AG20443 (cell line): Measurements from ENCODE around the gene KCNH2.

Experiments used
- DNase-seq: peaks from one replicate; pipeline ENCODE4 v3.0.0; 2012; ENCODE audit warnings: low spot score, mixed read lengths

The KCNH2 gene

DNA sequence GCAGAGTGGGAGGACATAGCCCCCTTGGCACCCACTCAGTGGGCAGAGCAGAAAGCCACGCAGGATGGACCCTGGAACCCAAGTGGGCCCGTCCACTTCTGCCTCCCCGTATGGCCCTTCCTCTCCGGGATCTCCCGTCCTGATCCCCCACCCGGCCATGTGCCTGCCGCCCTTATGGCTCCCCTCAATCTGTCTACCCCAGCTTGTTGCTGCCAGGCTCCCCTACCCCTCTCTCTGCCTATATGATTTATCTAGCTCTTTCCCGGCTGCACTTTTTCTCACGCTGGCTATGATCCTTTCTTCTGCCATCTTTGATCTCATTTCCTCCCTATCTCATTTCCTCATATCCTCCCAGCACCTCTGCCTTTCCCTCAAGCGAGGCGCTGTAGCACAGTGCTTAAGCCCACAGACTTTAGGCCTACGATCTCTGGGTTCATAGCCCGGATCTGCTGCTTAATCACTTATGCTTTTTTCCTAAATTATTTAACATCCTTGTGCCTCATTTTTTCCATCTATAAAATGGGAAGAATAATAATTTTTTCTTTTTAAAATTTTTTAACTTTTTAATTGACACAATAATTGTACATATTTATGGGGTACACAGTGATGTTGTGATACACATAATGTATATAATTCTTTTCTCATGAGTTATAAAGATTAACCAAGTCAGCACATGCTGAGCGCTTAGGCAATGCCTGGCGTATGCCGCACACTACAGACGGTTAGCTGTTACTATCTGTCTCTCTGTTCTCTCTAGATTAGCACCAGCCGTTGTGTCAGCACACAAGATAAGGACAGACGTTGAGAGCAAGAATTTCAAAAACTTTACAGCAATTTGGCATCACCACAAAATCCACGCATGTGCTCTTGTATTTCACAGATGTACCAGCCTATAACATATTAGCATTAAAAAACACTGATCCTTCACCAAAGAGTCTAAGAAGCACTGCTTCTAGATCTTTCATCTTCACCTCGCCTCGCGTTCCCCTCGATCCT, 18.1 kb downstream of the KCNH2 start:
- DNase-seq: no peak

DNA sequence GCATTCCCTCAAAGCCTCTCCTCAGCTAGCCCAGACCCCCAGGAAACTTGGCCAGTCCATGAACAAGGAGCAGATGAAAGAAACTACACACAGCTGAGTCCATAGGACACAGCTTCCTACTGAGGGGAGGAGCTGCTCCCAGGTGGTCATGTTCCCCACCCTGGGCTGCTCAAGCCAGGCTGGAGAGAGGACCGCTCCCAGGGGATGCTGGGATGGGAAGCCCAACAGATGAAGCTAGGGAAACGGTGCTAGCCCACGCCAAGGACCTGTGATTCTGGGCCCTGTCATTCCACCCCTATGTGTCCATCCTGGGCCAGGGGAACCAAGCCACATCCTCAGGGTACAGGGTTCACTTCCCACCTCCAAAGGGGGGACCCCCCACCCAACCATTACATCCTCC, 19.0 kb downstream of the KCNH2 start:
- no peak for DNase-seq

DNA sequence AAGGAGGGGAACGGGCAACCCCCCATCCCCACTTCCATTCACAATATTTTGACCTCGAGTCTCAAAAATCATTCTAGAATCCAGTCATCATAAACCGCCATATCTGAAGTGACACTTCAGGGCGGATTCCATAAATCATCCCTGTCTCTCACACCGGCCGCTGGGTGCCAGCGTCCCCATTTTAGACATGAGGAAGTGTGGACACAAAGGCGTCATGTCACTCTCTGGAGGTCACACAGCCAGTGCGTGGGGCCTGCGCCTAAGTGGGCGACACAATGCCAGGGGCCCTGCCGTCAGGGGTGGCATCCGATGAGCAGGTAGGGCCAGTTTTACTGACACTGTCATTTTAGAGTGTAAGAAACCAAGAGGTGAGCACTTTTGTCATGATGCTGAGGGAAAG, 19.5 kb downstream of the KCNH2 start:
- no peak for DNase-seq

DNA sequence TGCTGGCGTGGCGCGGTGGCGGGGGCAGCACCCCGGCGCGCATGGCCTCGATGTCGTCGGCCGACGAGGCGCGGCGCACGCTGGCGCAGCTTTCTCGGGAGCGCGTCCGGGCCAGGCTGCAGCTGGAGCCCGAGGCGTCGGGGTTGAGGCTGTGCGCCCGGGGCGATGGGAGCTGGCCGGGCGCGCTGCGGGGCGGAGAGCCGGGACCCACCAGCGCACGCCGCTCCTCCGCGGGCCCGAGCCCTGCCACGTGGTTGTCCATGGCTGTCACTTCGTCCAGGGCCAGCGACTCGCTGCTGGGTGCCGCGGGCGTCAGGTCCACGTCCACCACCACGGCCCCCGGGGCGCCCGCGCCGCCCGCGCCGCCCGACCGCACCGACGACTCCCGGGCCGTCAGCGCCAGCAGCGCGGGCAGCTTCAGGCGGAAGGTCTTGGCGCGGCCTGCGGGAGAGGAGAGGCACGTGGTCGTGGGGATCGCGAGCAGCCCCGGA, 20.0 kb downstream of the KCNH2 start:
- no peak for DNase-seq

DNA sequence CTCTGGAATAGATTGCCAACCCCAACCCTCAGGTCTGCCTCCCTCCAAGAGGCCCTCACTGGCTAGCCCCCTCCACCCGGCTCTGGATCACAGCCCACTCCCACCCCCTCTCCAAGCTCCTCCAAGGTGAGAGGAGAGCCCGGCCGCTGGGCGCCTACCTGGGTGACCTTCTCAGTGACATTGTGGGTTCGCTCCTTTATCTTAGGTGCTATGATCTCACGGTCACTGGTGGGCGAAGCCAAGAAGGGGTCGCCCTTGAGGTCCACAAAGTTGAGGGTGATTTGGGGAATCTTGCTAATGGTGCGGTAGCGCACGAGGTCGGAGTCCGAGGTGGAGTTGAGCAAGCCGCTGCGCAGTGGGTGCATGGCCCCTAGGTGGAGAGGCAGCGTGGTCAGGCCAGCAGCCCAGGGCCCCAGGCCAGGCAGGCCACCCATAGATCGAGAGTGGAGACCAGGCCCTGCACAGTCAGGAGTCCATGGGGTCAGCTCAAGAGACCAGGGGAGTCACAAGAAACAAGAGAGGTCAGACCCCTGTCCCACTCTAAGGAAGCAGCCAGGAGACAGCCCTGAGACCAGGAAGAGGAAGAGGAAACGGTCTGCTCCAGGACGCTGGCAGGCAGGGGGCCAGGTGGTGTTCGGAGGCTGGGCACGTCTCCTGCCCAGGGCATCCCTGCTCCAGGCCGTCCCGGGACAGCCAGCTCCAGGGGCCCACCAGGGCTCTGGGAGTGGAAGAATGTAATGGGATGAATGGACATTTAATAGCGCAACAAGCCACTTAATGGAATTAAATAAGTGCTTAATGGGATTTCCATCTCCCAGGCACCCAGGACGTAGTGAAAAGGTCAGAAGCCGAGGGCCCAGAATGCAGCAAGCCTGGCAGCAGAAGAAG, 20.7 kb downstream of the KCNH2 start:
- no peak for DNase-seq

DNA sequence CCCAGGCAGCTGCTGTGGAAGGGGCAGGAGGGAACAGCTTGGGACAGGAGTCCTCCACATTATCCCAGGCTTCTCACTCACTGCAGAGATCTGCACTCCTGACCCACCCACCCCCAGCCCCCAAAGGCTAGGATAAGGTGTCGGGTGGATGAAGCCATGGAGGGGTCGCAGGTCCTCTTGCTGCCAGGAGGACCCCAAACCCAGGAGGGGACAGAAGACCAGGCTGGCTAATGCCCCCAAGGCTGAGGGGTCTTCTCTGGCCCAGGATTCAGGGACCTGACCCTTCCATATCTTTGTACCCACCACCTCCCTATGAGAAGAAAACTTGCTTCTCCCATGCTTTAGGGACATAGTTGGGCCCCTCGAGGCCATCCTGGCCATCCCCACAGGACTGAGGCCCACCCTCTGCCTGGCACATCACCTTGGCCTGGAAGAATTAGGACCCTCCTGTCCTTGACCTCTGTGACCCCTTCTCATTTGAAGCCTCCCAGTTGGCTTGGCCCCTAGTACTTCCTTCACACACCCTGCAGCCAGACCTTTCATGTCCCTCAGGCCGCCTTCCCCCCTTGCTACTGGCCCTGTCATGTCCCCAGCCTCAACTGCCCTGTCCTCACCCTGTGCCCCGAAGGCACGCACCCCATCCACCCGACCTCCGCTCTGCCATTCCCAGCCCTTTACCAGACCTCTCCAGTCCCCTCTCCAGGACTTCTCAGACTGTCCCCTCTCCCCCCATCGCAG, 21.6 kb downstream of the KCNH2 start:
- no peak for DNase-seq

DNA sequence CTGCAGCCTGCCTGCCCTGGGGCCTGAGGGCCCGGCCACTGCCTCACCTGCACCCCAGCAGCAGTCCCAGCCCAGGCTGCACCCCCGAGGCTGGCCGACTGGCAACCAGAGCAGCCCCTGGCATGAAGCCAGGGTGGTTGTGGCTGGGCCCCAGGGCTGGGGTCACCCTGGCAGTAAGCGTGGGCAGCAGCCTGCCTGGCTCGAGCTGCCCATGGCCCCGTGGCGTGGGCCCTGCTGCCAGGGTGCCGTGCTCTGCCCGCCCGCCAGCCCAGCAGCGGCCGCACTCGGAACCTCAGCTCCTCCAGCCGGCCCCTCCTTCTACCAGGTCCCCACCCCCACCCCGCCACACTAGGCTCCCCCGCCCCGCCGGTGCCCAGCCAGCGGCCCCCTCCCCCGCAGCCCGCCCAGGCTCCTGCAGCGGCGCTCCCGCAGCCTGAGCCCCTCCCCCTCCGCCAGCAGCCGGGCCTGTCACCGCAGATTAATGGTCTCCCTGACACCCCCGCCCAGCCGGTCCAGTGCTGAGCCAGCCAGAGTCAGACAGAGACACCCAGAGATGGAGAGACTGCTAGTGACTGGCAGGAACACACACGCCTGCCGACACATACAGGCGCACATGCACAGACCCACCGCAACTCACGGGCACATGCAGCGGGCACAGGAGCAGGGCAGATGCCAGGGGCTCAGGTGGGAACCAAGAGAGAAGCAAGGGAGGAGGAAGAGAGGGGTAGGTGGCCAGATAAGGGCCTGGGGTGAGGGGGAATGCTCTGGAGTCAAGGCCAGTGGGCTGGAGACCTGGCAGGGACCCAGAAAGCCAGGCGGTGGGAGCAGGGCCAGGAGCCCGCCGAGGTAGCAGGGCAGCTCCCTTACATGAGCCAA, 22.4 kb downstream of the KCNH2 start:
- DNase-seq: no peak

DNA sequence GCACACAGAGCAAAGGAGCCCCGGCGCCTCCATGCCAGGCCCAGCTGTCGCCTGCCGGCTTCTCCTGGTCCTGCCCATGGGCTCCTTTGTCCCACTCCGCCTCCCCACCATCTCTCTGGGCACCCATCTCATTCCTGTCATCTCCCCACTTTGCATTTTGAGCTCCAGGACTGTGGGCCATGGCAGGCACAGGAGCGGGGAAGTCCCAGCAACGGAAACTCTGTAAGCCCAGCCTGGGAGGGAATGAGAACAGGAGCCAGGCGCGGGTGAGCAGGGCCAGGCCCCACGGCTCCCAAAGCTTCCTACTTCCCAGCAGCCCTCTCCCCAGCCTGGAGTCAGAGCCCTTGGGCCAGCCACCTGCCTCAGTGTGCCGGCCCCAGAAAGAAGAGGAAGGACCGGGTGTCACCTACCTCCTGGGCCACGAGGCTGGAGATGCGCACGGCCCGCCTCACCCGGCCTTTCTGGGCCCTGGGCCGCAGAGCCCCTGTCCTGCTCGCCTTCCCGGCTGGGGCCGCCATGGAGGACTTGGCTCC, 23.1 kb downstream of the KCNH2 start:
- DNase-seq: no peak

DNA sequence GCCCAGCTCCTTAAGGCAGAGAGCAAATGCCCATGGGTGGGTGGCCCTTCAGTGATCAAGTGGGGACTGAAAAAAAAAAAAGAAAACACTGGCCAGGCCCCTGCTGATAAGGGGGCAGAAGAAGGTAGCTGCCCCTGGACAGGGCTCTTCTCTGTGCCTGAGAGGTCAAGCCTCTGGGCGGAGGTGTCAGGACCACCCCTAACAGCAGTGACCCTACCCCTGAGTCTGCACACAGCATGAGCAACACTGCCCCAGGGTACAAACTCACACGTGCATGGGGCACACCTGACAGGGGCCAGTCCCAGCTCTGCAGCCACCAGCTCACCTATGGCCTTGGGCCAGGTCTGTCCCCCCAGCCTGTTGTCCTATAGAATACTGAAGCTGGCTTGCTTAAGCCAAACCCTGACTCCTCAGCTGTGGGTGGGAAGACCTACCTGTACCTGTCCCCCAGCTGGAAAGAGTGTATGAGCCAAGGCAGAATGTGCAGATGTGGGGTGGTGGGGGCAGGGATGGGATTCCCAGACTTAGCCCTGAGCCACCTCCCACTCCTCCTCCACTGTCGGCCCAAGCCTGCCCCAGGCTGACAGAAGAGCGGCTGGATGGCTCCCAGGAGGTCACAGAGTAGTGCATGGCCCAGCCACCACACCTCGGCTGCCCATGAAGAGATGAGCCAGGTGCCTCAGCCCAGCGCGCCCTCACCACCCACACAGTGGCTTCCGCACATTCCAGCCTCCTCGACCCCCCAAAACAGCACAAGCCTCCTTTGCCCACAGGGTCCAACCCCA, 23.7 kb downstream of the KCNH2 start:
- no peak for DNase-seq

DNA sequence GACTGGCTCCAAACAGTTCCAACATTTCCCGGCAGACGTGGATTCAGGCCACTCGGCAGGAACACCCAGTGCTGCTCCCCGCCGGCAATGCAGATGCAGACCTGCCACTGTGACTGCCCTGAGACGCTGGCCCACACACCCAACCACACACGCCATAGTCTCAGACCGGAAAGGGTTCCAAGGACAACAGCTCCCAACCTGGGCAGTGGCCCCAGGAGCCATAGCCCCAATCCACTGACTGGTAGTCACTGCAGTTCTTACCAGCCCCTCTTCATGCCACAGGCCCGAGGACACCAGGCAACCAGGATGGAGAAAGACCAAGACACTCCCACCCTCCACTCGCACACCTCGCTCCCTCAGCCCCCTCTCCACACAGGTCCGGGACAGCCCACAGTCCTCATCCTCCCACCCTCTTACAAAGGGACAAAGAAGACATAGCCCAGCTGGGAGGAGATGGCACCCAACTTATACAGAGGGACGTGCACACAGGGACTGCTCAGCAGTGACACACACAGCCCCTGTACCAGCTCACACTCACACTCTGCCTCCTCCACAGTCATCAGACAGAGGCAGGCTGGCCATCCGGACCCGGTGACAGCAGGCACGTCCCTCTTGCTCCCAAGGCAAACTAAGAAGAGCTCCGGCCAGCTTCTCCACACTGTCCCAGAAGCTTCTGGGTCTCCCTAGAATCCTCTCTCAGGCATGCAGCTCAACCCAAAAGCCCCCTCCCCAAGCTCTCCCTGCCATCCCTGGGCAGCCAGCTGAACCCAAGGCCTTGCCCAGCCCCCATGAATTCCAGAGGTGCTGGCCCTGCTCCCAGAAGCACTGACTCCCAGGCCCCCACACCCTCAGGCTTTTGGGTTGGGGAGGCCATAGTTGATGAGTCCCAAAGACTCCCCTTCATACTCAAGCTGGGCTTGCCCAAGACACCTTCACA, 24.8 kb downstream of the KCNH2 start:
- no peak for DNase-seq

DNA sequence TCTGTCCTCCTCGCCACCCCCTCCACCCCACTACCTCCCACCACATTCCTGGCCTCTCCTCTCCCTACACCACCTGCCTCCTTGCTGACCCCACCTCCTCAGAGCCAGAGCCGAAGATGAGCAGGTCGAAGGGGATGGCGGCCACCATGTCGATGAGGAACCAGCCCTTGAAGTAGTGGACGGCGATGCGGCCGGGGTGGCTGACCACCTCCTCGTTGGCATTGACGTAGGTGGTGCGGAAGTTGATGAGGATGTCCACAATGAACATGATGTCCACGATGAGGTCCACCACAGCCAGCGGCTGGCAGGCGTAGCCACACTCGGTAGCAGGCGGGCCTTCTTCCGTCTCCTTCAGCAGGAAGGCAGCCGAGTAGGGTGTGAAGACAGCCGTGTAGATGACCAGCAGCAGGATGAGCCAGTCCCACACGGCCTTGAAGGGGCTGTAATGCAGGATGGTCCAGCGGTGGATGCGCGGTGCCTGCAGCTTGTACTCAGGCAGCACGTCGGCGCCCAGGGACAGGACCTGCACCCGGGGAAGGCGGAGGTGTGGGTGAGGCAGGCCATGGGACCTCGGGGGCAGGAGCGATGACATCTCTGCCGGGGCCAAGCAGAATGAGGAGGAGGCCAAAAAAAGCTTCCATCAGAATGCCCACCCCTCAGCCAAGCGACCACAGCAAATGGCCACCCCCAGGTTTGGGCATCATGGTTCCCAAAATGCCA, 25.6 kb downstream of the KCNH2 start:
- DNase-seq: no peak

DNA sequence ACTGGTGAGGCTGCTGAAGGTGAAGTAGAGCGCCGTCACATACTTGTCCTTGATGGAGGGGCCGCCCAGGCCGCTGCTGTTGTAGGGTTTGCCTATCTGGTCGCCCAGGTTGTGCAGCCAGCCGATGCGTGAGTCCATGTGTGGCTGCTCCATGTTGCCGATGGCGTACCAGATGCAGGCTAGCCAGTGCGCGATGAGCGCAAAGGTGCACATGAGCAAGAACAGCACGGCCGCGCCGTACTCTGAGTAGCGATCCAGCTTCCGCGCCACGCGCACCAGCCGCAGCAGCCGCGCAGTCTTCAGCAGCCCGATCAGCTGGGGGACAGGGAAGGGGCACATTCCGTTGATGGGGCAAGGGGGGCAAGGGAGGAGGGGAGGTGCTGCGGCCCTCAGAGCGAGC, 26.6 kb downstream of the KCNH2 start:
- DNase-seq: no peak

DNA sequence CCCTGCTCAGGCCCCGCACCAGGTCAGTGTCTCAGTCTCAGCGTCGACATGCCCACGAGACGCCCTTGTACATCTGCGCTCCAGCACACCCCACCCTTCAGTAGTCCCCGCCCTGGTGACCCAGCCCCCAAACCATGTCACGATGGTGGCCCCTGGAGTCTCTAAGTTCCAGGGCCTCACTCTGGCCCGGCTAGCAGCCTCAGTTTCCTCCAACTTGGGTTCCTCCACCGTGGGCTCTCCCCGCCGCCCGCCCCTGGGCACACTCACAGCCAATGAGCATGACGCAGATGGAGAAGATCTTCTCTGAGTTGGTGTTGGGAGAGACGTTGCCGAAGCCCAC, 27.0 kb downstream of the KCNH2 start:
- no peak for DNase-seq

DNA sequence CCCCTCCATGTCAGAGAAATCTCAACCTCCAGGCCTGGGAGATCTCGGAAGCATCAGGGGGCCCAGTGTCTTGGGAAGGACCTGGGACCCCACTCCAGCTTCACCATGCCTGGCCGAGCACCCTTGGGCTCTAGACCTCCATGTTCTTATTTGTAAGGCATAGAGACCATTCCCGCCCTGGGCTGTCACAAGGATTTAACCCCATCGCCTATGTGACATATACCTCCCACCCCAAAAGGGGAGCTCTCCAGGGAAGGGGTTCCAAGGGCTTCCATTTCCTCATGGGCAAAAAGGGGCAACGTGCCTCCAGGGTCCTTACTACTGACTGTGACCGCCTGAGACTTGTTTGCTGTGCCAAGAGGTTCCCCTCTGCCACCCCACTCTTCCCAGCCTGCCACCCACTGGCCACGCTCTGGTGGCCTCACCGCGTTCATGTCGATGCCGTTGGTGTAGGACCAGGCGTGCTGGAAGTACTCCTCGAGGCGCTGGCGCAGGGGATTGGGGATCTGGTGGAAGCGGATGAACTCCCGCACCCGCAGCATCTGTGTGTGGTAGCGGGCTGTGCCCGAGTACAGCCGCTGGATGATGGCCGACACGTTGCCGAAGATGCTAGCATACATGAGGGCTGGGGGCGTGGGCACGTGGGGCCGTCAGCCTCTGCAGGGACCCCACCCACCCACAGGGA, 27.5 kb downstream of the KCNH2 start:
- no peak for DNase-seq

DNA sequence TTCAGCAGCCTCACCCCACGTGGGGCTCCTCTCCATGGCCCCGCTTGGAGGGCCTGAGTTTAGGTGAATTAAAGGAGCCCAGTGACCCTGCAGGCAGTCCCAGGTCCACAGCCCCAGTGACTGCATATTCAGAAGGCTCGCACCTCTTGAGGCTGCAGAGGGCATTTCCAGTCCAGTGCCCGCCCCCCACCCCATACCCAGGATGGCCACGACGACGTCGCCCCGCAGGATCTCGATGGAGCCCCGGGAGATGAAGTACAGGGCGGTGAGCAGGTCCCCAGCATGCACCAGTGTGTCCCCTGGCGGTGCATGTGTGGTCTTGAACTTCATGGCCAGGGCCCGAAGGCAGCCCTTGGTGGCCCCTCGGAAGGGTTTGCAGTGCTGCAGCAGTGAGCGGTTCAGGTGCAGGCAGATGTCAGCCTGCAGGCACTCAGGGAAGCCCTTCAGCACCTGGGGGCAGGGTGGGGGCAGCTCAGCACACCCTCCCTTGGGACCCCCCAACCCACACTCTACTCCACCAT, 28.1 kb downstream of the KCNH2 start:
- DNase-seq: no peak

DNA sequence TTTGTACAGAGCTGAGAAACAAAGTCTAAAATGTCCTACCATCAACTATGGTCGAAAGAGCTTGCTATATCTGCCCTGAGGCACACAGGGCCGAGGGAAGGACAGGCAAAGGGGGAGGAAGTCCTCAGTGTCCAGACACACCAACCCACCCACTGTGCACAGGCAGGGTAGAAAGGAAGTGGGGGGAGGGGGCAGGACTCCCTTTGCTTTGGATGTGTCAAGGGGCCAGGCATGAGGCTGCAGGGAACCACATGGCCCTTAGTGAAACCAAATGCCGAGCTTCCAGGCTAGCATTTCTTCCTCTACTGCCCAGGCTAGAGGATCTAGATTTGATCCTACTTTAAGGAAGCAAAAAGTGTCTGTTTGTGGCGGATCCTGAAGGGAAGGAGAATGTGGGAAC, 28.6 kb downstream of the KCNH2 start:
- no peak for DNase-seq

DNA sequence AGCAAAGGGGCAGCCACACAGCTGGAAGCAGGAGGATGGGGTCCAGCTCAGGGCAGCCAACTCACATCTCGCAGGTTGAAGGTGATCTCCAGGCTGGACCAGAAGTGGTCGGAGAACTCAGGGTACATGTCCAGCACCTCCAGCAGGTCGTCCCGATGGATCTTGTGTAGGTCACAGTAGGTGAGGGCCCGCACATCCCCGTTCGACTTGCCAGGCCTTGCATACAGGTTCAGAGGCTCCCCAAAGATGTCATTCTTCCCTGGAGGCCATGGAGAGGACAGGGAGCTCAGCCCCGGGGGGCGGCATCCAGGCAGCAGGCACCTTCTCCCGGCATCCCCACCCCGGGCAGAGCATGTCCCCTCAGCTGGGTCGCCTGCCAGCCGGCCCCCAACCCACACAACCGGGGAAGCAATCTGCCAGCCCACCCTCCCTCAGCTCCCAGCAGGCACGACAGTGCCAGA, 29.3 kb downstream of the KCNH2 start:
- DNase-seq: no peak
